HEK293 (cell line): Measurements from ENCODE around the gene BRPF1.

Experiments used
- CTCF ChIP-seq: fragments of 450-650 bp; formaldehyde crosslinking; IDR thresholded peaks from 2 replicates; pipeline ENCODE4 v1.5.1; 2016; ENCODE audit warnings: missing biosample characterization, missing genetic modification characterization
- KLF9 ChIP-seq: fragments of 450-650 bp; formaldehyde crosslinking; IDR thresholded peaks from 2 replicates; pipeline ENCODE4 v1.5.1; 2016; ENCODE audit warnings: missing biosample characterization, missing genetic modification characterization, low read depth
- MEIS1 ChIP-seq: sonication (generic); formaldehyde crosslinking; IDR thresholded peaks from 2 replicates; pipeline ENCODE4 v1.8.1; 2022; ENCODE audit warnings: missing genetic modification reagents, mild to moderate bottlenecking, borderline replicate concordance
- SP2 ChIP-seq: fragments of 450-650 bp; formaldehyde crosslinking; IDR thresholded peaks from 2 replicates; pipeline ENCODE4 v1.5.1; 2016; ENCODE audit warnings: missing biosample characterization, missing genetic modification characterization
- ZBTB10 ChIP-seq: fragments of 450-650 bp; formaldehyde crosslinking; IDR thresholded peaks from 2 replicates; pipeline ENCODE4 v1.5.1; 2016; ENCODE audit warnings: missing biosample characterization, missing genetic modification characterization
- ZNF433 ChIP-seq: fragments of 450-650 bp; formaldehyde crosslinking; IDR thresholded peaks from 2 replicates; pipeline ENCODE4 v1.5.1; 2016; ENCODE audit warnings: missing biosample characterization, missing genetic modification characterization, low read depth
- ZNF514 ChIP-seq: fragments of 450-650 bp; formaldehyde crosslinking; IDR thresholded peaks from 2 replicates; pipeline ENCODE4 v1.5.1; 2016; ENCODE audit warnings: missing biosample characterization, missing genetic modification characterization
- ZNF530 ChIP-seq: fragments of 450-650 bp; formaldehyde crosslinking; IDR thresholded peaks from 2 replicates; pipeline ENCODE4 v1.5.1; 2016; ENCODE audit warnings: low read depth, missing biosample characterization, missing genetic modification characterization
- ZNF549 ChIP-seq: fragments of 450-650 bp; IDR thresholded peaks from 2 replicates; pipeline ENCODE4 v1.5.1; 2018; ENCODE audit warnings: missing biosample characterization, missing genetic modification characterization, mild to moderate bottlenecking, inconsistent platforms, moderate library complexity
- ZNF777 ChIP-seq: fragments of 450-650 bp; formaldehyde crosslinking; IDR thresholded peaks from 2 replicates; pipeline ENCODE4 v1.5.1; 2017; ENCODE audit warnings: missing biosample characterization, missing genetic modification characterization, borderline replicate concordance
- TF ChIP-seq, protein P1 (sequence below): fragments of 450-650 bp; formaldehyde crosslinking; IDR thresholded peaks from 2 replicates; pipeline ENCODE4 v1.5.1; 2016; ENCODE audit warnings: missing biosample characterization, missing genetic modification characterization
- TF ChIP-seq, protein P2 (sequence below): fragments of 450-650 bp; formaldehyde crosslinking; IDR thresholded peaks from 2 replicates; pipeline ENCODE4 v1.5.1; 2016; ENCODE audit warnings: missing biosample characterization, missing genetic modification characterization

DNA sequence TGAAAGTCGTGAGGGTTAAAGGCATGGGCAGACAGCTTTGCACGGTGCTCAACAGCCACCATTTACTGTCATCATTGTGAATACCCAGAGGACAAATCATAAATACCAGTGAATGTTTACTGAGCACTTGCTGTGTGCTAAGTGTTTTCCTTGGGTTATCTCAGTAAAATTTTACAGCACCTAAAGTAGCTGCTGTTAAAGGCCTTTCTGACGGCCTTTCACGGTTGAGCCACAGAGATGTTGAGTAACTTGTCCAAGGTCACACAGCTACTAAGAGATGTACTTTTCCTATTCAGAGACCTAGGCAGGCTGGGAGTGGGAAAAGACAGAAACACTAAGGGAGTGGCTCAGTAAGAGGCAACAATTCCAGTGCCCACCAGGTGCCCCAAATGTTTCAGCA is 28.3 kb upstream of the BRPF1 start:
- TF ChIP-seq, protein P1, sequence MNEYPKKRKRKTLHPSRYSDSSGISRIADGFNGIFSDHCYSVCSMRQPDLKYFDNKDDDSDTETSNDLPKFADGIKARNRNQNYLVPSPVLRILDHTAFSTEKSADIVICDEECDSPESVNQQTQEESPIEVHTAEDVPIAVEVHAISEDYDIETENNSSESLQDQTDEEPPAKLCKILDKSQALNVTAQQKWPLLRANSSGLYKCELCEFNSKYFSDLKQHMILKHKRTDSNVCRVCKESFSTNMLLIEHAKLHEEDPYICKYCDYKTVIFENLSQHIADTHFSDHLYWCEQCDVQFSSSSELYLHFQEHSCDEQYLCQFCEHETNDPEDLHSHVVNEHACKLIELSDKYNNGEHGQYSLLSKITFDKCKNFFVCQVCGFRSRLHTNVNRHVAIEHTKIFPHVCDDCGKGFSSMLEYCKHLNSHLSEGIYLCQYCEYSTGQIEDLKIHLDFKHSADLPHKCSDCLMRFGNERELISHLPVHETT (tag by site-specific recombination), result no peak
- TF ChIP-seq ZNF433 (tag by site-specific recombination), result no peak
- TF ChIP-seq MEIS1 (CRISPR knock-in tag), result no peak
- no peak for TF ChIP-seq SP2 (tag by site-specific recombination)
- no peak for TF ChIP-seq ZNF777
- no peak for TF ChIP-seq KLF9
- no peak for TF ChIP-seq ZNF514
- TF ChIP-seq CTCF (tag by site-specific recombination), result no peak
- TF ChIP-seq, protein P2, sequence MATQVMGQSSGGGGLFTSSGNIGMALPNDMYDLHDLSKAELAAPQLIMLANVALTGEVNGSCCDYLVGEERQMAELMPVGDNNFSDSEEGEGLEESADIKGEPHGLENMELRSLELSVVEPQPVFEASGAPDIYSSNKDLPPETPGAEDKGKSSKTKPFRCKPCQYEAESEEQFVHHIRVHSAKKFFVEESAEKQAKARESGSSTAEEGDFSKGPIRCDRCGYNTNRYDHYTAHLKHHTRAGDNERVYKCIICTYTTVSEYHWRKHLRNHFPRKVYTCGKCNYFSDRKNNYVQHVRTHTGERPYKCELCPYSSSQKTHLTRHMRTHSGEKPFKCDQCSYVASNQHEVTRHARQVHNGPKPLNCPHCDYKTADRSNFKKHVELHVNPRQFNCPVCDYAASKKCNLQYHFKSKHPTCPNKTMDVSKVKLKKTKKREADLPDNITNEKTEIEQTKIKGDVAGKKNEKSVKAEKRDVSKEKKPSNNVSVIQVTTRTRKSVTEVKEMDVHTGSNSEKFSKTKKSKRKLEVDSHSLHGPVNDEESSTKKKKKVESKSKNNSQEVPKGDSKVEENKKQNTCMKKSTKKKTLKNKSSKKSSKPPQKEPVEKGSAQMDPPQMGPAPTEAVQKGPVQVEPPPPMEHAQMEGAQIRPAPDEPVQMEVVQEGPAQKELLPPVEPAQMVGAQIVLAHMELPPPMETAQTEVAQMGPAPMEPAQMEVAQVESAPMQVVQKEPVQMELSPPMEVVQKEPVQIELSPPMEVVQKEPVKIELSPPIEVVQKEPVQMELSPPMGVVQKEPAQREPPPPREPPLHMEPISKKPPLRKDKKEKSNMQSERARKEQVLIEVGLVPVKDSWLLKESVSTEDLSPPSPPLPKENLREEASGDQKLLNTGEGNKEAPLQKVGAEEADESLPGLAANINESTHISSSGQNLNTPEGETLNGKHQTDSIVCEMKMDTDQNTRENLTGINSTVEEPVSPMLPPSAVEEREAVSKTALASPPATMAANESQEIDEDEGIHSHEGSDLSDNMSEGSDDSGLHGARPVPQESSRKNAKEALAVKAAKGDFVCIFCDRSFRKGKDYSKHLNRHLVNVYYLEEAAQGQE (tag by site-specific recombination), result no peak
- no peak for TF ChIP-seq ZNF530 (tag by site-specific recombination)
- no peak for TF ChIP-seq ZNF549 (tag by site-specific recombination)
- no peak for TF ChIP-seq ZBTB10
